Measurements from ENCODE around the gene RAPGEF5. TPM values are rescaled to one million over a fixed set of nuclear protein-coding genes. Genes with fewer than 3 reads are reported as not detected.

The RAPGEF5 gene
- total and polyA plus RNA-seq, 2 experiments from 2014 or later = 0.21 TPM; not detected in 1

DNA sequence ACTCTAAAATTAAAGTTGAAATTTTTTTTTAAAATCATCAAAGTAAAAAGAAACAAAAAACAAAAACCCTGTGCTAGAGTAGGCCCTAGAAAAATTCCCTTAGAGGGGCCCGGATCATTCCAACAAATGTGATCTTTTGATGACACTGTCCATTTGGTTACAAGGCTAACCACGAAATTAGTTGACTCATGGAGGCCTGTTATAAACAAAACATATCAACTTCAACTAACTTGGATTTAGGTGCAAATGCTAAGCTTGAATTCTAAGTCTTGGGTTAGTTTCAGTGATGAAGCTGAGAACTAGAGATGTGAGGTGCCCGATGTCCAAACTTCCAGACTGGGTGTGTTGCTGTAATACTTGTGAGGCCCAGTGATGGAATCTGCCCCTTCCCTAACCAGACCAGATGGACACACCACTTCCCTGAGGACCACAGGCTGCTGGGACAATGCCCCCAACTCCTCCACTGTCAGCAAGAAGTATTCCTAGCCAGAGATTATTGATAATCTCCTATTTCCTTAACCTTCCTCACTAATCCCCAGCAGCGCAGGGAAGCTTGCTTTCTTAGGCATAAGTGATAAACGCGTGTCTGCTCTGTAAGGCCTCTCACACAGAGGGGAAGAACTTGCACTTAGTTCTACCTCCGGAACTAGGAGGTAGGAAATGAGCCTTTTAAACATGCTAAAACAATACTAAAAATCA, 108.7 kb downstream of the RAPGEF5 start:
- no peak for DNase-seq (ENCODE audit: low read depth in 1 of 2, low spot score in 1 of 2)

DNA sequence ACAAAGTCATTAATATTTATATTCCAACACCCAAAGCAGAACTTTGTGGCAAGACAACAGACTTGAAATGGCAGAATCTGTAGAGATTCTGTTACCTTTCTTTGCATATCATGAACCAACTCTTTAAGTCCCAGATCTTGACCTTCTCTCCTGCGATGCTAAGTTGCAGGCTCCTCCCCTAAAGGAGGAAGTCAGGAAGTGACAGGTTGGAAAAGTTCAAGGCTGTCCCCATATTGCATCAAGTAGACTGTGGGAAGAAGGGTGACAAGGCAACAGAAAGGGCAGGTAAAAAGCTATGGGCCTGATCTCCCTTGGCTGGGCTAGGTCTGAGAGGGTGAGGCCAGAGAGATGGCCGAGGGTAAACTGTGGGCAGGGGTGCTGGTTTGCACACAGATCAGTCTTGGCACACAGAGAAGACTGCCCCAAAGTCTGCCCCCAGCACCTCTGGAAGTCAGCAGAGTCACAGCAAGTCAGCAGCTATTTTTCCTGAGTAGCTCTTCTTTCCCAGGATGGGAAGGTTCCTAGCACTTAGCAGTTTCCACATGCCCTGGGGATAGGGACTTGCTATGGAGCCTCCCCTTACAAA, 115.1 kb downstream of the RAPGEF5 start:
- H3K9me3 ChIP-seq (ENCODE audit: low read depth) = no peaks in the 10 kb centered on the region
- H3K27me3 ChIP-seq = no peaks in the 10 kb centered on the region
- no peaks in the 10 kb centered on the region for H3K36me3 ChIP-seq
- DNase-seq (ENCODE audit: low read depth in 1 of 2, low spot score in 1 of 2) = no peak
- H3K4me3 ChIP-seq = no peak overlapping the region
- H3K4me1 ChIP-seq (ENCODE audit: low read depth) = no peaks in the 10 kb centered on the region
- H3K27ac ChIP-seq = no peak overlapping the region
- TF ChIP-seq, protein P1, sequence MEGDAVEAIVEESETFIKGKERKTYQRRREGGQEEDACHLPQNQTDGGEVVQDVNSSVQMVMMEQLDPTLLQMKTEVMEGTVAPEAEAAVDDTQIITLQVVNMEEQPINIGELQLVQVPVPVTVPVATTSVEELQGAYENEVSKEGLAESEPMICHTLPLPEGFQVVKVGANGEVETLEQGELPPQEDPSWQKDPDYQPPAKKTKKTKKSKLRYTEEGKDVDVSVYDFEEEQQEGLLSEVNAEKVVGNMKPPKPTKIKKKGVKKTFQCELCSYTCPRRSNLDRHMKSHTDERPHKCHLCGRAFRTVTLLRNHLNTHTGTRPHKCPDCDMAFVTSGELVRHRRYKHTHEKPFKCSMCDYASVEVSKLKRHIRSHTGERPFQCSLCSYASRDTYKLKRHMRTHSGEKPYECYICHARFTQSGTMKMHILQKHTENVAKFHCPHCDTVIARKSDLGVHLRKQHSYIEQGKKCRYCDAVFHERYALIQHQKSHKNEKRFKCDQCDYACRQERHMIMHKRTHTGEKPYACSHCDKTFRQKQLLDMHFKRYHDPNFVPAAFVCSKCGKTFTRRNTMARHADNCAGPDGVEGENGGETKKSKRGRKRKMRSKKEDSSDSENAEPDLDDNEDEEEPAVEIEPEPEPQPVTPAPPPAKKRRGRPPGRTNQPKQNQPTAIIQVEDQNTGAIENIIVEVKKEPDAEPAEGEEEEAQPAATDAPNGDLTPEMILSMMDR (IDR thresholded peaks at IDR 0.05; ENCODE audit: low read depth, low read length) = no peak

More for the DNA sequence above, 108.7 kb downstream of the RAPGEF5 start:
- TF ChIP-seq, protein P1 (IDR thresholded peaks at IDR 0.05; ENCODE audit: low read depth, low read length) = no peak
- Histone ChIP-seq H3K4me1 (ENCODE audit: low read depth) (peaks cover 5% of the 10 kb centered on the region), H3K36me3 (no peaks in the 10 kb centered on the region), H3K4me3 (no peak overlapping the region), H3K27ac (no peak overlapping the region), H3K9me3 (ENCODE audit: low read depth) (no peaks in the 10 kb centered on the region), H3K27me3 (no peaks in the 10 kb centered on the region)

DNA sequence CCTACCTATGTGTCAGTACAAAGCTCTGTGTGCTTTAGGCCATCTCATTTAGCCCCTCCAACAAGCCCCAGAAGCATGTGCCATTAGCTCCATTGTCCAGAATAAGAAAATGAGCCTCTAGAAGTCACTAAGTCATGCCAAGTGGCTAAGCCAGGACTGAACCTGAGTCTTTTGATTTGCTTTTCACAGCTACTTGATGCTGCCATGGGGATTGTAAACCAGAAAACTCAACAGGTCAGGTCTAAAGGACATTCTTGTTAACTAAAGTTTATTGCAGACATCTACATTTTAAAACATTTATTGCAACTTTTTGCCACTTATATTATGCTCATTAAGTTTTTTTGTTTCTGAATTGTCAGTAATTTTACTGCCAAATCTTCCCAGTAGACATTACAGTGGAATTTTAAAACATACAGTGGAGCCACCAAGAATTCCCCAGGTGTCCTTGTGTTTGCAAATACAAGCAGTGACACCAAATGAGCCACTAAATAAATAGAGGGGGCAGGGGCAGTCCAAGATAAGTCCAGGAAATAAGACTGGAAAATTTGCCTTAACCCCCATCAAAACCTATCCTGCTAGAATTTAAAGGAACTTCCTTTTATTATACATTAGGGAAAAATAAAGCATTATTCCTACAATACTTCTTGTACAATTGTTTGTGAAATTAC, 115.9 kb downstream of the RAPGEF5 start:
- DNase-seq (ENCODE audit: low read depth in 1 of 2, low spot score in 1 of 2) = no peak
- no peaks in the 10 kb centered on the region for H3K9me3 ChIP-seq (ENCODE audit: low read depth)
- H3K27ac ChIP-seq = no peak overlapping the region
- no peaks in the 10 kb centered on the region for H3K27me3 ChIP-seq
- no peaks in the 10 kb centered on the region for H3K4me1 ChIP-seq (ENCODE audit: low read depth)
- TF ChIP-seq, protein P1 (IDR thresholded peaks at IDR 0.05; ENCODE audit: low read depth, low read length) = no peak
- H3K36me3 ChIP-seq = no peaks in the 10 kb centered on the region
- H3K4me3 ChIP-seq = no peak overlapping the region

DNA sequence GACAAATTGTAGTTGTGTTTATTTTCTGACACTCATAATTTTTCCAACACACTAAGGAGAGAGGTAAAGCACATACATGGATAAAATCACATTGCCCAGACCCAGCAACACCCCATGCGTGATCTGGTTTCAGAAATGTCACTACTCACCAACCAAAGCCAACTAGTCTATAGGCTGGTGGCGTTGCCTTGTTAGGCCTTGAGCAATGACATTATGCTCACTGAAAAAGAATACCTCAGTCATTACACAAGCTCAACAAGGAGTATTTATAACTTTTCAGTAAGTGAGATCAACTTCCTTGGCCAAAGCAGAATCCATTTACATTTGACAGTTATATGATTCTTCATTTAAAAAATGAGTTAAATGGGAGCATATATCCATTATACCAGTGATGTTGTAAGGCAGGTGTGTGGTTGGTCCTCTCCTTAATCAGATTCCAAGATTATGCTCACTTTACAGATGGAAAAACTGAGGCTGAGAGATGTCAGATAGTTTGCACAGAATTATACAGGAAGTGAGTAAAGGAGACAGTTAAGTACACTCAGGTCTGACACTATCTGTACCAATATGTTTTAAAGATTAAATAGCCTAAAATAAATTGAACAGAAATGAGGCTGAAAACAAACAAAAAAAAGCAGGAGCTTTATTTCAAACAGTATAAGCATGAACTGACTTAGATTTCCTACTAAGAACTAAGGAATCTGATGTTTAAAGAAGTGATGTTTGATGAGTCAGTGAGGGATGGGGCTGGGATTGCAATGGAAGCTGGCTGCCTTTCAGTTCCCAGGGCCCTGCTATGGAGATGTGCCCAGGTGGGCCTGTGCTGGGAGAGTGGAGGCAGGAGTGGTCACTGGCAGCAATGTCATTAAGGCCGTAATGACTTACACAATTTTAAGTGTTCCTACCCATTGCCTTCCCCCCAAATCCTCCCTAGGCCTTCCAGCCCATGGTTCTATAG, 118.3 kb downstream of the RAPGEF5 start:
- no peak overlapping the region for H3K27ac ChIP-seq
- no peaks in the 10 kb centered on the region for H3K9me3 ChIP-seq (ENCODE audit: low read depth)
- H3K27me3 ChIP-seq = no peaks in the 10 kb centered on the region
- no peaks in the 10 kb centered on the region for H3K4me1 ChIP-seq (ENCODE audit: low read depth)
- no peak overlapping the region for H3K4me3 ChIP-seq
- DNase-seq (ENCODE audit: low read depth in 1 of 2, low spot score in 1 of 2) = no peak
- TF ChIP-seq, protein P1 (IDR thresholded peaks at IDR 0.05; ENCODE audit: low read depth, low read length) = no peak
- H3K36me3 ChIP-seq = no peaks in the 10 kb centered on the region

DNA sequence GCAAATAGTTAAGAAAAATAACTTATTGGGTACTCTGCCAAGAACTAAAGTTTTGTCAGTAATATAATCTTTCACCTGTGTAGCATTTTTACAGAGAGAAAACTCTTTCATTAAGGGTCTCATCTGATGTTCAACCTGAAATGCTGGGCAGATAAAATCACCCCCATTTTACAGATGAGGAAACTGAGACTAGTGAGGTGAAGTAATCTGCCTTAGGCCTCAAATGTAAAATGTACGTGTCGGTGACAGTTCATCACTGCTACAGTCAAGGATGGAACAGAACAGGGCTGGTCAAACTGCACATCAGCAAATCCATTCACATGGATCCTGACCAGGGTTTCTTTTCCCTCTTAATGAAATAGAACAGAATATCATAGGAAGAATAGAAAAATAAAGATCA, 121.8 kb downstream of the RAPGEF5 start:
- no peaks in the 10 kb centered on the region for H3K27me3 ChIP-seq
- H3K4me3 ChIP-seq = no peak overlapping the region
- no peaks in the 10 kb centered on the region for H3K4me1 ChIP-seq (ENCODE audit: low read depth)
- no peaks in the 10 kb centered on the region for H3K9me3 ChIP-seq (ENCODE audit: low read depth)
- DNase-seq (ENCODE audit: low read depth in 1 of 2, low spot score in 1 of 2) = no peak
- no peaks in the 10 kb centered on the region for H3K36me3 ChIP-seq
- TF ChIP-seq, protein P1 (IDR thresholded peaks at IDR 0.05; ENCODE audit: low read depth, low read length) = no peak
- H3K27ac ChIP-seq = no peak overlapping the region

Measured in cardiac muscle cell (in vitro differentiated cells and primary cell).